ENCODE measurements around the gene MGAT4A.

Gene MGAT4A

GRCh38 chr2:98771721-98772524, 41.0 kb upstream of the MGAT4A start:
- Mint-ChIP-seq H3K4me1 (peaks cover 47% of the 10 kb centered on the region), H3K27ac (no peak overlapping the region), H3K27me3 (ENCODE audit: low read depth, poor library complexity) (peaks cover 12% of the 10 kb centered on the region), H3K9me3 (no peaks in the 10 kb centered on the region), H3K36me3 (ENCODE audit: low read depth) (no peaks in the 10 kb centered on the region), H3K4me3 (no peak overlapping the region)
- no peak for TF ChIP-seq CTCF (IDR thresholded peaks at IDR 0.05)
- DNase-seq, result no peak

GRCh38 chr2:98771264-98771663, 40.3 kb upstream of the MGAT4A start:
- DNase-seq, result no peak
- no peak overlapping the region for H3K4me3 Mint-ChIP-seq
- H3K27ac Mint-ChIP-seq, result peak overlapping the region; percentile 84
- no peak for TF ChIP-seq CTCF (IDR thresholded peaks at IDR 0.05)
- no peaks in the 10 kb centered on the region for H3K9me3 Mint-ChIP-seq
- peaks cover 45% of the 10 kb centered on the region for H3K4me1 Mint-ChIP-seq
- peaks cover 12% of the 10 kb centered on the region for H3K27me3 Mint-ChIP-seq (ENCODE audit: low read depth, poor library complexity)
- no peaks in the 10 kb centered on the region for H3K36me3 Mint-ChIP-seq (ENCODE audit: low read depth)

GRCh38 chr2:98769784-98770183, 38.9 kb upstream of the MGAT4A start:
- no peak for DNase-seq
- H3K9me3 Mint-ChIP-seq, result no peaks in the 10 kb centered on the region
- no peaks in the 10 kb centered on the region for H3K36me3 Mint-ChIP-seq (ENCODE audit: low read depth)
- H3K4me3 Mint-ChIP-seq, result no peak overlapping the region
- H3K4me1 Mint-ChIP-seq, result peaks cover 33% of the 10 kb centered on the region
- no peak overlapping the region for H3K27ac Mint-ChIP-seq
- H3K27me3 Mint-ChIP-seq (ENCODE audit: low read depth, poor library complexity), result peaks cover 12% of the 10 kb centered on the region
- no peak for TF ChIP-seq CTCF (IDR thresholded peaks at IDR 0.05)

GRCh38 chr2:98769114-98769476, 38.2 kb upstream of the MGAT4A start:
- DNase-seq, result no peak
- peaks cover 12% of the 10 kb centered on the region for H3K27me3 Mint-ChIP-seq (ENCODE audit: low read depth, poor library complexity)
- peaks cover 33% of the 10 kb centered on the region for H3K4me1 Mint-ChIP-seq
- no peak overlapping the region for H3K27ac Mint-ChIP-seq
- H3K4me3 Mint-ChIP-seq, result no peak overlapping the region
- no peak for TF ChIP-seq CTCF (IDR thresholded peaks at IDR 0.05)
- H3K36me3 Mint-ChIP-seq (ENCODE audit: low read depth), result no peaks in the 10 kb centered on the region
- H3K9me3 Mint-ChIP-seq, result no peaks in the 10 kb centered on the region

GRCh38 chr2:98768384-98769113, 37.6 kb upstream of the MGAT4A start:
- Mint-ChIP-seq H3K36me3 (ENCODE audit: low read depth) (no peaks in the 10 kb centered on the region), H3K27me3 (ENCODE audit: low read depth, poor library complexity) (peaks cover 12% of the 10 kb centered on the region), H3K27ac (no peak overlapping the region), H3K4me3 (no peak overlapping the region), H3K4me1 (peaks cover 32% of the 10 kb centered on the region), H3K9me3 (no peaks in the 10 kb centered on the region)
- TF ChIP-seq CTCF (IDR thresholded peaks at IDR 0.05), result no peak
- no peak for DNase-seq
